Hypothalamus (tissue), 51 donors: Measurements from ENCODE around the gene PLCH1.
A peak's percentile ranks its signal among the peaks of the same experiment; 100 is the strongest.

Experiments used
- DNase-seq, 51 donors: peaks; one replicate each; lab custom pipeline; 2025; lab: John Stamatoyannopoulos, UW

Gene PLCH1

DNA sequence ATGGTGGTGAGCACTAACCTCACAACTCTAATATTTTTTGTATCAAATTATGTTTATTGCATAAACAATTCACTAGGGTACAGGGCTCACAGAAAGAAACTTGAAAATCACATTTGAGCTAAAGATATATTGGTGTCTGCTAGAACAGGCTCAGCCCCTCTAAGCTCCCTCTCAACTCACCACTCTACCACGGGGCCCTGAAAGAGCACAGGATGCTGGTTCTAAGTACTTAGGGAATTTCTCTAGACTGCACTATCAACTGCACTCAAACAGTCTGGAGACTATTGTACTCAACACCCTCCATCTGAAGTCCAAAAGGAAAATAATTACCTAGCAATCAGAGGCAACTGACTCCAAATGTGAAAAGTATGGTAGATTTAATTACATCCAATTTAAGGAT, 352.7 kb downstream of the PLCH1 start:
- no peak for DNase-seq

DNA sequence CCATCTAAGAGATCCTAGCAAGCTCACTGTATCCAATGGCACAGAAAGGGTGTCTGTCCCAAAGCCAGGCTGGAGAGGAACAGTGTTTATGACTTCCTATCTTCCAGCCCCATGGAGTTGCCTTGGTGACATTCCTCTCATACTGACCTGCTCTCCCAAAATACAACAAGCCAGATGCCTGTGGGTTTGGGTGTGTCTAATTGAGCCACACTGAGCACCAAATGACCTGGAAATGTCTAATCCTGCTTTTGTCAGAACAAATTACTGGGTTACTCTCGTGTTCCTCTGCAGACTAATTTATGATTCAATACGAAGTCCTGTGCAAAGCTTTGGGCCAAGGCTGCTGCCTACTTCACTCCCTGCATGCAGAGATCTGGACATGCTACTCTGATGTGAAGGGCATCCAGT, 353.3 kb downstream of the PLCH1 start:
- DNase-seq, result peak in 1 of 51 donors; percentile 9

DNA sequence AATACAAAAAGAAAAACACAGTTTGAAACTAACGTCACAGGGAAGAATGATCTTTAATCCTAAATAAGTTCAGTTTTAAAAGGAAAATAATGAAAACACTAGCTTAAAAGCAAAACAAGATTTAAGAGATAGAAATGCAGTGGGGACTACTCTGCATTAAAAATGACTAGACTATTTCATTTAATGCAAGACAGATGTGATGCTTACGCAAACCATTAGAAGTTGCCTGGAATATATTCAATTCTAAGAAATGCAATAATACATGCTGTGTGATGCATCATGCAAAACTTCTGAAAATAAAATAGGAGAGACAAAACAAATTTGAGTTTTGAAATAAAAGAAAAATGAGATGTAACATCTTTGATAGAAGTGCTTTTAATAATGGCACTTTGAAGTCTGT, 353.8 kb downstream of the PLCH1 start:
- DNase-seq, result no peak

DNA sequence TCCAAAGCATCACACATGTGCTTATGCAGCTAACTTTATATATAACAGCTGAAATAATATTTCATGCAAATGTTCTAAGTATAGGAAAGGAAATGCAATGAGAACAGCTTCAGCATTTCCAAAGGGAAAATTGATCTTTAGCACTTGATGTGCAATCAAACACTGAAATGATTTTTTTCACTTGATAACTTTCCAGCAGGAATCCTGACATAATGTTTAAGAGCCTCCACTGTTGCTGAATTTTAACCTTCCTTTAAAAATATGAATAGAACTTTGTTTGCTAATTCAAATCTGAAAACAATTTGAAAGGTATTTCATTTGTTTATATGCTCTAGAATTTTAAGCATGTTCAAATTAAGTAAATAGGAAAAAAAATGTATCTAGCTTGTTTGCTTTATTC, 354.5 kb downstream of the PLCH1 start:
- no peak for DNase-seq

DNA sequence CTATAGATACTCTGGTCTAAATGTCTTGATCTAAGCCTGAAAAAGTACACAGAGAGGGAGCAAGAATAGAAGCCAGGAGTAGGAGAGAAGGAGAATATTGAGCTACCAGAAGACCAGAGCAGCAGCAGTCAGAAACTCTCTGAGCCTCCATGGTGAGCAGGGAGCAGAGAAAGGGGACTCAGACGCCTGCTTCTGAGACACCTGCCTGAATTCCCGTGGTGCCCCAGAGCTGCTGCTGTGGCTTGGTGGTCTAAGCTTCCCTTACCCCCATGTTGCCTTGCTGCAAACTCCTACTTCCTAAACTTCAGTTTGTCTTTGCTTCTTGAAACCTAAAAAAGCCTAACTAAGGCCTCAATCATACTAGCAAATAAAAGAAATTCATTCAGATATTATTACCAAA, 356.5 kb downstream of the PLCH1 start:
- DNase-seq, result no peak

DNA sequence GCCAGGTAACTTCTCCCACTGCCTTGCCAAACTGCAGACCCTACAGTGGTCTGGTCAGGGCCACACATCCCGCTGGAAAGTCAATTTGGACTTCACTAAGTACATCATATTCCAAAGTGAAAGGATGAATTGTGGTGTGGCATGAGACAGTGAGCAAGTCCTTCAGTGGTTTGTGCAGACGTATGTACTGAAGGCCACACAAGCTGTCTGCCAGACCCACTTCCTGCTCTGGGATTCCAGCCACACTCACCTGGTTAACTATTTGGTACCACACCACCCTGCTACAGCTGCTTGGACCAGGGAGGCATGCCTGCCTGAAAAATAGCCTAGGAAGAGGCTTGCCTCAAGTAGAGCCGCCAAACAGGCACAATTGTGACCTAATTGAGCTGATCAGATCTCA, 357.3 kb downstream of the PLCH1 start:
- no peak for DNase-seq

DNA sequence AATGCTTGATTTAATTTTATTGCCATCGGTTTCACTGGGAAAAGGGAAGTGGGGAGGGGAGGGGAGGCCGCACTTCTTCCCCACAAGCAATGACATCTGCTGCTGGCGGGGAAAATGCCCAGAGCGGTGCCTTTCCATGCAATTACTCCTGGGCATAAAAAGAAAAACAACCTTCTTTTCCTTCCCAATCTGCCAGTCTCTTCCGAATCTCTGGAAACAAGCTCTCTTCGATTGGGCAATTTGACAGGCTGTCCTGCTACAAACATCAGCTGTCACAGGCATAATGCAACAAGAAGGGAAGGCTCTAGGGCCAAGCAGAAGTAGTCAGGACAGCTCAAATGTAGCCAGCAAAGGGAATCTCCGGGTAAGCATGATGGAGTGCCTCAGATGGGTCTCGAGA, 358.0 kb downstream of the PLCH1 start:
- no peak for DNase-seq

DNA sequence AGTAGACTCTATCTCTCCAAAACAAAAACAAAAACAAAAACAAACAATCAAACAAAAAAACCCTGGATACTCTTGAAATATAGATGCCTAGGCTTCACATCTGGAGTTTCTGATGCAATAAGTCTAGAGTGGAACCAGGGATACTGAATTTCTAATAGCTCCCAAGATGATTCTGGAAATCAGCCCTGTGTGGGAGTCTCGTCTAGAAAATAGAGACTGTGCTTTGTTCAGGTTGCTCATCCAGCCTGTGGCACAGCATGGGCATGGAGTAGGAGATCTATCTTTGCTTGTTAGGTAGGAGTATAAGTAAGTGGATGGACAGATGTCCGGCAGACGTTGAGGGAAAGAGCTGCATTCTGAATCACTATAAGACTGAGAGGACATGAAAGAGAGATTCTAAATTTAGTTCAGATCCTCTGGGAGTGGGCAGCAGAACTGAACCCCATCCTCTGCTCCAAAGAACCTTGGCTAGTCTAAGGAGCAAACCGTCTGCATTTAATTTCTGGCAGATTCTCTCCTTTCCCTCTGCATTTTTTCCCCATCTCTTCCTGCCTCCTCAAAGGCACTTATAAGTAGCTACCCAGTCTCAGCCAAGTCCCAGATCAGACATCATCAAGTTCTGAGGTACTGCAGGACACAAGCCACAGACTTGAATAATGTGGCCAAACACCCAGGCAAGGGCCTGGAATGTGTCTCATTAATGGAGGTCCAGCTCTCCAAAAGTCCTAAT, 358.8 kb downstream of the PLCH1 start:
- DNase-seq, result no peak

DNA sequence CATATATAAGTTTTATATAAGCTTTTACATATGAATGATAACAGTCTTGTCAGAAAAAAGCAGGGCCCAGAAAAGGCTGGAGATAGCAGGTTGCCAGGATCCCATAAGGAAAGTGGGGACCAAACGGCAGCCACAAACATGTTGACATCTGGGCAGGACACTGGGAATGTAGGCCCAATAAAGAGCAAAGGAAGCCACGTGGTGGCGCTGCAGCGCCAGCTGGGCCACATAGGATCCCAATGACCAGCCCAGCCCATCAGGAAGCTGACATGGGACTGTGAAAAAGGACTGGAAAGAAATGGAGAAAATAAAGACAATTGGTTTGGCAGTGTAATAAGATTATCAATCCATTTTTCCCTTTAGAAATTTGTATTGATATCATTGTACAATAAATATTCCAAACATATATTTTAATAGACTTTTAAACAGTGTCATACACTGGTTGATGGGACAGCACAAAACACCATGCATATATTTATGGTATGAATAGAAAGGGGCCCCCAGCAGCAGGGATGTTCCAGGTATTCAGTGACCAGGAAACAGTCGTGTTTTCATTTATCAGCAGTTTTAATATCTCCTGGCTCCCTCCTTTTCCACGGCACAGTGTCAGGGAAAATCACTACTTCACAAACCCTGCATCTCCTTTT, 362.4 kb downstream of the PLCH1 start:
- DNase-seq, result peak in 35 of 51 donors; percentile 2 to 68 (median 28)

DNA sequence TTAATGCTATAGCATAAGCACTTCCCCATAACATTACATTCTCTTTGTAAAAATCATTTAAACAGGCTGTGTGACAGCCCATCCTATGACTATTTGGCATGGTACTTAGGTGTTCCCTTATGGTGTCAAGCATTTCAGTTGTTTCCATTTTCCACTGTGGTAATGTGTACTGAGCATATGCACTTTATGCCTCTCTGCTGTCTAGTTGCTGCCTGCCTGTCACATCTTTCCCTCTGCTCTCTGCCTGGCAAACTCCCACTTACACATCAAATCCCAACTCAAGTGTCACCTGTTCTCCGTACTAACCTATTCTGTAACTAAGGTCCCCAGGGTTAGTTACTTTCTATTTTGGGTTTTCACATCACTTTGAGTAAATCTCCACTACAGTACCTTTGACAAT, 367.0 kb downstream of the PLCH1 start:
- DNase-seq, result no peak

DNA sequence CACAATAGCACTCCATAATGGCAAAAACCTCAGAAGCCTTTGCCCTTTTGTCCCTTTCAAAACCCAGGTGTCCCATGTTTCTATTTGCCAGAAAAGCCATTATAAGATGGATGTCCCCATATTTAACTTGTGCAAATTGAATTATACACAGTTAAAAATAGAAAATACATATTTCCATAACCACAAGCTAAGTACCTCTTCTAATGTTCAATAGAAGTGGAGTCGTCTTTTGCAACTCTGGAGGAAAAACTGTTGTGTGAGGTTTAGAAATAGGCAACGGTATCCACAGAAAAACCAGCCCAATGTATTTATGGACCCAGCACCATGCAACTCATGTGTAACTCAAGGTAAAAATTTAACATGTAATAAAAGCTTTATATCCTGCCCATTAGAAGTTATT, 367.8 kb downstream of the PLCH1 start:
- no peak for DNase-seq

DNA sequence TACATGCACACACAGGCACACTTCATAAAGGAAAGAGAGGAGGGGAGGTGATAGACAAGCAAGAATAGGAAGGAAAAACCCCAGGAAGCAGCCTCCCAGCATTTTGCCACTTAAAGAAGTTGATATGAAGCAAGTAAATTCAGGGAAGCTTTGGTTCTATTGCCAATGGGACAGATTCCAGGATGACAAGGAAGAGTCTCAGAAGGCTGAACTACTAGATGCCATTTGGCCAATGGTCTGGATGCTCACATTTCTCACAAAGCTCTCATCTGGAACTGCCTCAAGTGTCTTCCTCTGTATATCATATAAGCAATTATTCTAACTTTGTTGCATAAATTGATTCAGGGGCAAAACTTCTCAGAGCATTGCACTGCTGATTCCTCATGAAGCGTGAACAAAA, 372.6 kb downstream of the PLCH1 start:
- DNase-seq, result no peak

DNA sequence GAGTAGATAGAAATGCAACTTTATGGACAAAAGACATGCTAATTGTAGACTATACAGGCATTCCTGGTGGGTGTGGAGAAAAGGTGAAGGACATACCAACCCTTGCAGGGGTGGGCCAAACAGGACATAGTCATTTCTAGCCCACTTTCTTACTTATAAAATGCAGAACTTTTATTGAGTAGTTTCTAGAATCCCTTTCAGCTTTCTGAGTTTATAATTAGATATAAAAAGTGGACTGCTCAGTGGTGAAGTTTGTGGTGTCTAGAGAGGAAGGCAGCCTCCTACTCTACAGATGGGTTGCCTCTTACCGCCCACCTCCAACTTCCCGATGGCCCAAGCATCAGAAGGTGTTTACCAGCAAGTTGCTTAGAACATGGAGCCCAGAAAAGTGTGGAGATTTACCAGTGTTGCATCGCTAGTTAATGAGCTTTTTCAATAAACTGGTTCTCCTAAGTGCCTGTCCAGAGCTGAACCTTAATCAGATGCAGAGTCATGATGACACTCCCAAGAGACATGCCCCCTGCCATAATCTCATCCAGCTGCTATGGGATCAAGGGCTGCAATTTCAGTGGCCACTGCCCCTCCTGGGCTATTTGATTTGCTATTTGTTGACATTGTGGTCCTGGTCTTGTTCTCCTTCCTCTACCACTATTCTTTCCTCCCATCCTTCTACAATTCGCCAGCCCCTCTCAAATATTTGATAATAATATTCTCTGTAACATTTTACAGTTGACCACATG, 373.9 kb downstream of the PLCH1 start:
- DNase-seq, result no peak

DNA sequence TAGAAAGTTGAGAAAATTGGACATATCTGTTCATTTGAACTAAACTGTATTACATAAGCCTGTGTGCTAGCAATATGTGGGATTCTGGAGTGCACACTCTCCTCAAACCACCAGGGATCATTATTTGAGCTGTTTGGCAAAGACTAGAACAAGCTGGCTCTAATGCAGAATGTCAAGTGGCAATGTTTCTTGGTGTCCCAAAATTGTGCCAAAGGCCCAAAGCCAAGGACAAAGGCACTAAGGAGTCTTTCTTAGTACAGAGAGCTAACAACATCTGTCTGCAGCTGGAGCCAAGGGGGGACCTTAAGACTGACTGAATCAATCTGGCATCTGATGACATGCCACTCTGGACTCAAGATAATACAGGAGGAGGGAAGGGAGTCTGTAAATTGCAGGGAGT, 374.7 kb downstream of the PLCH1 start:
- DNase-seq, result peak in 14 of 51 donors; percentile 1 to 37 (median 10)

DNA sequence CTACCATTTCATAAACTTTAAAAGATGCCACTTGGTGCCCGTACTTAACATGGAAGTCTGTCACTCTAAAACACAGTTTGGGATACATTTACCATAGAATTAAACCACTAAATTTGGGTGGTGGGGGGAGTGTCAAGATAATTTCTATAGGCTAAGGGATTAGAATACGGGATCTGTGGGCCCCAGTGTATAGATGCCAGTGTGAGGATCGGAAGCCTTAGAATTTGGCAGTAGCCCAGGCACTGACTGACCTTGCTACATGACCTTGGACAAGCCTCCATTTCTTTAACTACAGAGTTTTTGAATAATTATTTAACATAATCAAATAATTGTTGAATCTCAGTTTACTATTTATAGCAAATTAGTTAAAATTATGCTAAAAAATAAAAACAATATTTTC, 375.1 kb downstream of the PLCH1 start:
- DNase-seq, result no peak

DNA sequence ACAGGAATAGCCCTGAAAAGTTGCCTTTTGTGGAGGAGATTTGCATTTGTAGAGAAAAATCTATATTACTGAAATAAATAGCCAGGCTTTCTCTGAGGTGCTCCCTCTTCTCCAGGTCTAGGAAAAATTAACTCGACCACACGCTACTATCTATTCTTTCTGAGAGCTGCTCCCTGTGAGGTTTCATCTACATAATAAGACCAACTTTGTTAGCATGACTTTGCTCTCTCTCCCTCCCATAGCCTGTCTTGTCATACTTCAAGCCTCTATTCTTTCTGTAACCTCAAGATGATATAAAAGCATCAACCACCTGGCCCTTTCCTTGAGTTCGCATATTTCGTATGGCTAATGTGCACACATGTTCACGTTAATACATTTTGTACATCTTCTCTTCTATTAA, 375.6 kb downstream of the PLCH1 start:
- DNase-seq, result no peak

DNA sequence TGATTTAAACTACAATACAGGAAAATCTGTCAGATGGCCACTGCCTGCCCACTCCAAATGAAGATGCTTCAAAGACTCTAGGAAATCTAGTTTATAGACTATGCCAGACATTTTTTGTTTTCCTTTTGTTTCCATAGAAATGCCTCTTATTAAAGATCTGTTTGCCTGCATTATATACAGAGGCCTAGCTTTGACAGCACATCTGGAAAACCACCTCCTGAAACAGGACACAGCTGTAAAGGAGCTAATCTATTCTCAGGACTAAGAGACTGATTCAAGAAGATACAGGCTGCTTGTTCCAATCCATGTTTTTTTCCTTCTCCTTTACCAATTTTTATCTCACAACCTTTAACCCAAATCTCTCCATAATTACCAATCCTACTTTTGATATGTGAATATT, 376.1 kb downstream of the PLCH1 start:
- no peak for DNase-seq

DNA sequence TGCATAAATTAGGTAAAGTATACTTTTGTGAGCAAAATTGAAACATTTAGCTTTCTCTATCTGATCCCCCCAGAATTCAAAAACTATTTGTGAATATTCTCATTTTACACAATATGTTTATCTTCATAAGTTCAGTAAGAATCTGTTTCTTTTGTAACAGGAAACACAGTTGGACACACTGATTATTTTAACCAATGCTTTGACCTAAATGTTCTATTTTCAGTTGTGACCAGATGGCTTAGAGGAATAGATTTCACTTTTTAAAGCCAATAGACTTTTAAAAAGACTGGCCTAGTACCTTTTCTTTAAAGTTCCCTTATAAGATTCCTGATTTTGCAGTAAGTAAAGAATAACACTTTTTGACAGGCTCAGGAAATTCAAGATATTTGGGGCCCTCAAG, 377.4 kb downstream of the PLCH1 start:
- DNase-seq, result no peak

DNA sequence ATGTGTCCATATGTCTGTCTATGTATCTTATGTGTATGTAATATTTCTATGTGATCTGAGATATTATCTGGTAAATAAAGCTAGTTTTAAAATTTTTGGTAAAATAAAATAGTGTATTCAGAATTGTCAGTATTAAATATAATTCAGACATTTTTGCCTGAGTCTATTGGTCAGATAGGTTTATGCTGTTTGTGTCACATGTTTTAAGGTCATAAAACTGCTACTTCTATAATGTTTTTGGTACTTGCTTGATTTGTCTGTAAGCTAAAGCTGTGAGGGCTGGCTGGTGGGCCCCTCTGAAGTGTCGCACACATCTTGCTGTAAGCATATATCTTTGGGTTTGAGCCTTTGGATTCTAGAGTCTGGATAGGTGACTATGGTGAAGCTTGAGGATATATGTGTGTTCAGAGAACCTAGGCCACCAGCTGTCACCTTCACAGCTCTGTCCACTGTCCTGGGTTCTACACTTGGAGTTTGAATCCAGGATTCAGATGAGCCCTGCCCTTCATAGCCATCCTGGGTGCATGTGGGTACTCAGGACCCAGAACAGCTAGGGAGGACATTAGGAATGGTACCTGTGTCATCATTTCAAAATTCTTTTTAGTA, 379.6 kb downstream of the PLCH1 start:
- no peak for DNase-seq

DNA sequence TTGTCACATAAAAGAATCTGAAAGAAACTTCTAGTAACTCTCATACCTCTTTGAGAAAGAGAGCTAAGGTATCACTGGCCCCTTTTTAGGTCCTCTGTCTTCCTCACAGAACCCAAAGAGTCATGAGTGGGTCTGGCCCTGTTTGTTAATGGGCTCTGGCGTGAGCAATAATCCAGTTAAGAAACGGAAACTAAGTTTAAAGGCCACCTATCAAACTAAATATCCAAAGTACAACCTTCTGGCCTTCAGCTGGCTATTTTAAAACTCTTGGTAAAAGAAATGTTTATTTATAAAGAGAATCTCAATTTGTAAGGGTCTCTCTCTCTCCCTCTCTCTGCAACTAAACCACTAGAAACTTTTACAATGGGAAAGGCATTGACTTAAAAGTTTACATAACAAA, 380.4 kb downstream of the PLCH1 start:
- DNase-seq, result no peak

DNA sequence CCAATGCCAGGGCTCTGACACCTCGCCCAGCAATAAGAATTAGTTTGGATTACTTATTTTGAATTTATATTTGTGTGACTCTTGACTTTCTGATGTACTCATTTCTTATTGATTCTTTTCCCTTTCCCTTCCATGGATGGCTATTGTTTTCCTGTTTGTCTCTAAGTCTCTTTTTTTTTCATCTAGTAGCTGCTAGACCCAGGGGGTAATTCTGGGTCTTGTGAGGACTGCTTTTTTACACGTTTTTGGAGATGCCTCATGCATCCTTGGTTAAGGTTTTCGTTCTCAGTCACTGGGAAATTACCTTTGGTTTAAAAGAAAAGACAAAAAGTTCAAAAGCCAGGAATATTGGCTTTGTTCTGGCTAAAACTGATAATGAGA, 381.2 kb downstream of the PLCH1 start:
- DNase-seq, result no peak
